Activated CD8-positive, alpha-beta memory T cell treated with anti-CD3 and anti-CD28 coated beads for 48 hours (primary cell): ENCODE data around the gene KCNH8.

ENCODE experiments used
- DNase-seq, 3 experiments: peaks; one replicate each; pipeline ENCODE4 v3.0.0-alpha.2; 2020; ENCODE audit warnings: low read depth in 2 of 3, low spot score in 2 of 3

The KCNH8 gene

GRCh38 chr3:19248767-19249166 is 100.5 kb downstream of the KCNH8 start:
- DNase-seq, result no peak

GRCh38 chr3:19250959-19251610 is 102.8 kb downstream of the KCNH8 start:
- no peak for DNase-seq

- no peak for DNase-seq
Measured at GRCh38 chr3:19254189-19254588, 105.9 kb downstream of the KCNH8 start.

GRCh38 chr3:19254784-19255338 is 106.6 kb downstream of the KCNH8 start:
- no peak for DNase-seq

GRCh38 chr3:19256313-19256712 is 108.0 kb downstream of the KCNH8 start:
- no peak for DNase-seq

GRCh38 chr3:19263606-19264005 is 115.3 kb downstream of the KCNH8 start:
- DNase-seq, result no peak

GRCh38 chr3:19264424-19264823 is 116.1 kb downstream of the KCNH8 start:
- DNase-seq, result no peak

- DNase-seq, result no peak
Measured at GRCh38 chr3:19267040-19267439, 118.7 kb downstream of the KCNH8 start.

- DNase-seq, result no peak
Measured at GRCh38 chr3:19270481-19270880, 122.2 kb downstream of the KCNH8 start.

- no peak for DNase-seq
Measured at GRCh38 chr3:19272296-19272695, 124.0 kb downstream of the KCNH8 start.

- DNase-seq, result no peak
Measured at GRCh38 chr3:19273091-19273490, 124.8 kb downstream of the KCNH8 start.

GRCh38 chr3:19274576-19274975 is 126.3 kb downstream of the KCNH8 start:
- DNase-seq, result no peak

GRCh38 chr3:19284974-19285373 is 136.7 kb downstream of the KCNH8 start:
- DNase-seq, result no peak

- DNase-seq, result no peak
Measured at GRCh38 chr3:19293295-19293694, 145.0 kb downstream of the KCNH8 start.

- no peak for DNase-seq
Measured at GRCh38 chr3:19295208-19295607, 146.9 kb downstream of the KCNH8 start.

GRCh38 chr3:19331931-19332330 is 183.6 kb downstream of the KCNH8 start:
- DNase-seq, result no peak

- no peak for DNase-seq
Measured at GRCh38 chr3:19334120-19334519, 185.8 kb downstream of the KCNH8 start.

GRCh38 chr3:19338769-19339168 is 190.5 kb downstream of the KCNH8 start:
- DNase-seq, result no peak

GRCh38 chr3:19342389-19342788 is 194.1 kb downstream of the KCNH8 start:
- no peak for DNase-seq

GRCh38 chr3:19346759-19347158 is 198.4 kb downstream of the KCNH8 start:
- DNase-seq, result no peak

- no peak for DNase-seq
Measured at GRCh38 chr3:19347671-19348070, 199.4 kb downstream of the KCNH8 start.

GRCh38 chr3:19348500-19348899 is 200.2 kb downstream of the KCNH8 start:
- no peak for DNase-seq

GRCh38 chr3:19348941-19349564 is 200.7 kb downstream of the KCNH8 start:
- DNase-seq, result no peak
